ENCODE data around the gene CENPP.

DNA sequence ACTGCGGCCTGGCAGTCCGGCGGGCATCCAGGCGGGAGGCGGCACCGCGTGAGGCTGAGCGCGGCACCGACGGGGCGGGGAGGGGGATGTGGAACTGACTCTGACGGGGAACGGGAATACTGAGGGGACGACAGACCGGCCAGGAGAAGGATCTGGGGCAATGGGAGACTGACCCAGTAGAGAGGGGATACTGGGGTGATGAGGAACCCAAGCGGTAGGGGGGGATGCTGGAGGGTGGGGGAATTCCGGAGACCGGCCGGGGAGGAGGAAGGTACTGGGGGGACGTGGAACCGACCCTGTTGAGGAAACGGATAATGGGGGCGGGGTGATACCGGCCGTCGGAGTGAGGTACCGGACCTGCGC is 343.8 kb downstream of the CENPP start:
- TF ChIP-seq, protein P1, sequence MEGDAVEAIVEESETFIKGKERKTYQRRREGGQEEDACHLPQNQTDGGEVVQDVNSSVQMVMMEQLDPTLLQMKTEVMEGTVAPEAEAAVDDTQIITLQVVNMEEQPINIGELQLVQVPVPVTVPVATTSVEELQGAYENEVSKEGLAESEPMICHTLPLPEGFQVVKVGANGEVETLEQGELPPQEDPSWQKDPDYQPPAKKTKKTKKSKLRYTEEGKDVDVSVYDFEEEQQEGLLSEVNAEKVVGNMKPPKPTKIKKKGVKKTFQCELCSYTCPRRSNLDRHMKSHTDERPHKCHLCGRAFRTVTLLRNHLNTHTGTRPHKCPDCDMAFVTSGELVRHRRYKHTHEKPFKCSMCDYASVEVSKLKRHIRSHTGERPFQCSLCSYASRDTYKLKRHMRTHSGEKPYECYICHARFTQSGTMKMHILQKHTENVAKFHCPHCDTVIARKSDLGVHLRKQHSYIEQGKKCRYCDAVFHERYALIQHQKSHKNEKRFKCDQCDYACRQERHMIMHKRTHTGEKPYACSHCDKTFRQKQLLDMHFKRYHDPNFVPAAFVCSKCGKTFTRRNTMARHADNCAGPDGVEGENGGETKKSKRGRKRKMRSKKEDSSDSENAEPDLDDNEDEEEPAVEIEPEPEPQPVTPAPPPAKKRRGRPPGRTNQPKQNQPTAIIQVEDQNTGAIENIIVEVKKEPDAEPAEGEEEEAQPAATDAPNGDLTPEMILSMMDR (IDR thresholded peaks at IDR 0.05) = no peak
- TF ChIP-seq EP300 (IDR thresholded peaks at IDR 0.05) (no peak), POLR2A (IDR thresholded peaks at IDR 0.05) (no peak), POLR2AphosphoS5 (IDR thresholded peaks at IDR 0.05) (no peak)

All from suprapubic skin (tissue), 4 donors.